ENCODE data around the gene APOL6.

- no peak for TF ChIP-seq POLR2A (IDR thresholded peaks at IDR 0.05; ENCODE audit: extremely low read depth, insufficient read length)
- TF ChIP-seq CTCF (IDR thresholded peaks at IDR 0.05; ENCODE audit: low read depth, low read length) = no peak
- no peak for TF ChIP-seq MAX (IDR thresholded peaks at IDR 0.05; ENCODE audit: low read depth, low read length)
Measured at GRCh38 chr22:35690001-35690400, 41.8 kb downstream of the APOL6 start.

All from NB4 (cell line).